ENCODE measurements around the gene EMC9.

EMC9 gene

DNA sequence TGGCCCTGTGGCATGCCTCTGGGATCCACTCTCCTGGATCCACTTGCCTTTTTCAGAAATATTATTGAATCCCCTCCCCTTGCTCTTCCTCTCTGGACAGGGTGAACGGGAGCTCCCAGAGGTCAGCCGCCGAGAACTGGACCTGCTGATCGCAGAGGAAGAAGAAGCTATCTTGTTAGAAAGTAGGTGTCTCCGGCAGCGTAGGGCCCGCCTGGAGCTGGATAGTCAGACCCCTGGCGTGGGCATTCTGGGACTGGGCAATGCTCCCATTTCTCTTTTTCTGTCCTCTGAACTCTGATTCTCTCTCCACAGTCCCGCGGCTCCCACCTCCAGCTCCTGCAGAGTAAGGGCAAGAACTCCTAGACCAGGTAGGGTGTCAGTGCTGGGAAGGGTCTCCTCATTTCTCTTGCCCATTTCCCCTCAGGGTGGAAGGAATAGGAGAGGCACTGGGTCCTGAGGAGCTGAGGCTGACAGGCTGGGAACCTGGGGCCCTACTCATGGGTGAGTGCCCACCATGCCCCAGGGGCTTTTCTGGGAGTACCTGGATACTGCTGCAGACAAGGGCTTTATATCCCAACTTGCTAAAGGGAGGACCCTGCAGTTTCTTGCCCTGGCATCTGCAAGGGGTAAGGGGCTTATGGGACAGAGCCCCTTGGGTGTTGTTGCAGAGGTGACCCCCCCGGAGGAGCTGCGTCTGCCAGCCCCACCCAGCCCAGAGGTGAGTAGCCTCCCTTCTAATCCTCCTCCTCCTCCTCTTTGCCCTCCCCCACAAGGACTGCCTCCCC, 35.8 kb upstream of the EMC9 start:
- in situ Hi-C loops (cut with MboI; ENCODE audit: low sequenced_read_pairs): no loop called here

DNA sequence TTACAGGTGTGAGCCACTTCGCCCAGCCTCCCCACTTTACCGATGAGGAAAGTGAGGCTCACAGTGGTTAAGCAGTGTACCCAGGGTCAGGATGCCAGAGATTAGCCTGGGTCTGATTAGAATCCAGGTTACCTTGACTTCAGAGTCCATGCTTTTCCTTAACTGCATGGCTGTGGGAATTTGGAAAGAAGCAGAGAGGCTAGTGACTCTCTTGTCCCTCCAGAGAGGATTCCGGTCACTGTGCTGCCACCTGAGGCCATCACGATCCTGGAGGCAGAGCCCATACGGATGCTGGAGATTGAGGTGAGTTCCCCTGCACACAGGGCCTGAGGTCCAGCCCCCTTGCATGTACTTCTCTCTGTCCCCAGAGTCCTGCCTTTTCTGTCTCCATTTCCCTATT, 35.2 kb upstream of the EMC9 start:
- in situ Hi-C loops (cut with MboI; ENCODE audit: low sequenced_read_pairs): no loop called here

DNA sequence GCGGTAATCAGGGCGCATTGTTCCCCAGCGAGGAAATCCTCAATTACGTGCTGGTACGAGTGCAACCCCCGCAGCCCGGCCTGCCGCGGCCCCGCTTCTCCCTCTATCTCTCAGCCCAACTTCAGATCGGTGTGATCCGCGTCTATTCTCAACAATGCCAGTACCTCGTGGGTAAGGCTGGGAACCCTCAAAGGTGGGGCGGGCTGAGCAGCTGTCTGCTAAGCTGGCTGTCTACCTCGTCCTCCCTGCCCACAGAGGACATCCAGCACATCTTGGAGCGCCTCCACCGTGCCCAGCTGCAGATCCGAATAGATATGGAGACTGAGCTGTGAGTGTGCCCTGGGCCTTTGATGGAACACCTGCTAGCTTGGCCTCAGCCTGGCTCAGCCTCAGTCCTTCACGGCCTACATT, 31.5 kb upstream of the EMC9 start:
- in situ Hi-C loops (cut with MboI; ENCODE audit: low sequenced_read_pairs): no loop called here

DNA sequence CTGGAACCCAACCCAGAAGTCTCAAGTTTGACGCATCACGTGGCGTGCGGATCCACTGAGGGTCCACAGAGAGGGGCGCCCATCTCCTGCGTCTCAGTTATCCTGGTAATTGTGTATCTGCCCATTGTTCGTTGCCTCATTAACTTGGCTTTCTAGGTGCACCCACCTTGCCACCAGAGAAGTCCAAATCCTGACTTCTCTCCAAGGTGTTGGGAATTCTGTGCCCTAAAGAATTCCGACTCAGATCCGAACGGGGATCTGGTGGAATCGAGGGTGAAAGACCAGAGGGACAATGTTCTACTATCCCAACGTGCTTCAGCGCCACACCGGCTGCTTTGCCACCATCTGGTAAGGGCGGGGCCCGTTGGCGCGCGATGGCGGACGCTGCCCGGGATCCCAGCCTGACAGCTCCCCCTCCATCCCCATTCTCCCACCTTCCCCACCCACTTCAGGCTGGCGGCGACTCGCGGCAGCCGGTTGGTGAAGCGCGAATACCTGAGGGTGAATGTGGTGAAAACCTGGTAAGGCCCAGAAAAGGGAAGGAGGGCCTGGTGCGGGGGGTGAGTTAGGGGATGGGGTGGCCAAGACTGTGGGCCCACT, 31.0 kb upstream of the EMC9 start:
- in situ Hi-C loops (cut with MboI; ENCODE audit: low sequenced_read_pairs): no loop called here

DNA sequence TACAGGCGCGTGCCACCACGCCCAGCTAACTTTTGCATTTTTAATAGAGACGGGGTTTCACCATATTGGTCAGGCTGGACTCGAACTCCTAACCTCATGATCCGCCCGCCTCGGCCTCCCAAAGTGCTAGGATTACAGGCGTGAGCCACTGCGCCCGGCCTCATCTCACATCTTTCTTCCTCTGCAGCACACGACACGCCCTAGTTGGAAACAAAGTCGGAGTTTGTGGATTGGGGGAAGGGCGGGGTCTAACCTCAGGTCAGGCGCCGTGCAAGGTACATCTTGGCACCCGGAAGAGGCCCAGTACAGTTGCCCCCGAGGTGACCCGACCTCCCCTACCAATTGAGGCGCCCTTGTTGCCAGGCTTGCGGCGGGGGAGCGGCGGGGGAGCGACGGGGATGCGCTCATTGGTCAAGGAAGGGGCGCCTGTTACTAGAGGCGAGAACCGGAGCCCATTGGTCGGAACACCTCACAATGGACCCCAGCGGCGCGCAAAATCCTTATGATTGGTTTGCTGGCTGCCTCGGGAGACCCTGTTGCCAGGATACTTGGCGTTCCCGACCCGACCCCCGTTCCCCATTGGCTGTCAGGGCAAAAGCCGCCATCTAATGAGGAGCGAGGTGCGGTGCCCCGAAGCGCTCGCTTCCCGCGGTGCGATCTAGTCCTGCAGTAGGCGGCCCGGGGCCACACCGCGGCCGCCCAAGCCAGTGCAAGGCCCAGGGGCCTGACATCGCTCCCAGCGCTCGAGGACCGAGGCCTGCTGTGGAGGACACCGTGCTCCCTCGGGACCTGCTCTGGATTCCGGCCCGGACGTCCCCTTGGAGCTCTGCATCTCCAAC, 30.2 kb upstream of the EMC9 start, which contains the start of gene REC8:
Gene REC8 (plus strand): TSS at position 659 of the 839 bp plus-strand sequence. CDS start 473 bp downstream, outside the sequence.
- in situ Hi-C loops (cut with MboI; ENCODE audit: low sequenced_read_pairs): no loop called here

DNA sequence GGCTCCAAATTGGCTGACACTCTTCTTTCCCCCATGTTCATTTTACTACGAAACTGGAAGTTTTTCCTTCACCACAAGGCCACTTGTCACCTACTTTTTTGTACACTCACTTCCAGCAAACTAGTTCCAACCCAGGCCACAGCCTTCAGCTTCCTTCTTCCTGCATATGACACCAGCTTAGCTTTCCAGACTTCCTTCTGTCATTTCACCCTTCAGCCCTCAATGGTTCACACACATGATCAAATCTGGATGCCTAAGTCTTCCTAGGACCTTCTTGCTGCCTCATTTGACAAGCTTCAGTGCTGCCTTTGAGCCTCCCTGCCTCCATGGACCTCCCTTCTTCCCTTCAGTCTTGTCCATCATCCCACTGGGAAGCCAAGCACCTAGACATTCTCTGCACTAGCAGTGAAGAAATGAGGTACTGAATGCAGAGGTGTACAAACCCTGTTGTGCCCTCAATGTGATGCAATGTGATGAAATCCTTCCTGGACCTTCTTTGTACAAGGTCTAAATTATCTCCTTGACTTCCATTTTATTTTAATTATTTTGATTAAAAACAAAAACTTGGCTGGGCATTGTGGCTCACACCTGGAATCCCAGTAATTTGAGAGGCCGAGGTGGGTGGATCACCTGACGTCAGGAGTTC, 26.2 kb upstream of the EMC9 start:
- in situ Hi-C loops (cut with MboI; ENCODE audit: low sequenced_read_pairs): no loop called here

DNA sequence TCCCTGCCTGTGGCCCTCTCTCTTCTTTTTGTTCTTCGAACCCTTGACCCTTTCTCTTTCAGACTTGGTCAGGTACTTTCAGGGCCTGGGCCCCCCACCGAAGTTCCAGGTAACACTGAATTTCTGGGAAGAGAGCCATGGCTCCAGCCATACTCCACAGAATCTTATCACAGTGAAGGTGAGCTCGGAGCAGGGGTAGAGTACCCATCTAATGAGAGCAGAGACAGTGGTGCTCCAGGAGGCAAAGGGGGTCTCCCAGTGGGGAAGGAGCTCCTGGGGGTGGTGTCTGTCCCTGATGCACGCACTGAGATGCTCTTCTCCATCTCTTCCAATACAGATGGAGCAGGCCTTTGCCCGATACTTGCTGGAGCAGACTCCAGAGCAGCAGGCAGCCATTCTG, 24.4 kb upstream of the EMC9 start:
- in situ Hi-C loops (cut with MboI; ENCODE audit: low sequenced_read_pairs): no loop called here

DNA sequence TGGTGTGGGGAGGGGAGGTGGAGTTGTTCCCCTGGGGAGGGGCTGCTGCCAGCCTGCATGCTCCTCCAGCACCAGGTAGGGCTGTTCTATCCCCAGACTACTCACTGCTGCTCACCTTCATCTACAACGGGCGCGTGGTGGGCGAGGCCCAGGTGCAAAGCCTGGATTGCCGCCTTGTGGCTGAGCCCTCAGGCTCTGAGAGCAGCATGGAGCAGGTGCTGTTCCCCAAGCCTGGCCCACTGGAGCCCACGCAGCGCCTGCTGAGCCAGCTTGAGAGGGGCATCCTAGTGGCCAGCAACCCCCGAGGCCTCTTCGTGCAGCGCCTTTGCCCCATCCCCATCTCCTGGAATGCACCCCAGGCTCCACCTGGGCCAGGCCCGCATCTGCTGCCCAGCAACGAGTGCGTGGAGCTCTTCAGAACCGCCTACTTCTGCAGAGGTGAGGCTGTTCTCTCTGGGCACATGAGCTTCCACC, 23.2 kb upstream of the EMC9 start:
- in situ Hi-C loops (cut with MboI; ENCODE audit: low sequenced_read_pairs): no loop called here

DNA sequence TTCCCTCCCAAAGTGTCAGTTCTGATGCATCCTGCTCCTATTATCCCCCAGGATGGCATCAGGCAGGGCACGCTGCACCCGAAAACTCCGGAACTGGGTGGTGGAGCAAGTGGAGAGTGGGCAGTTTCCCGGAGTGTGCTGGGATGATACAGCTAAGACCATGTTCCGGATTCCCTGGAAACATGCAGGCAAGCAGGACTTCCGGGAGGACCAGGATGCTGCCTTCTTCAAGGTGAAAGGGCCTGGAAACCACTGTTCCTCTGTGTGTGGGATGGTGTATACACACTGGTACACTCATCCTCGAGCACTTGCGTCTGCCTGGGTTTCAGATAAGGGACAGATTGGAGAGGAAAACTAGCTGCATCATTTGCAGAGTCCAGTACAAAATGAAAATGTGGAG, 20.7 kb upstream of the EMC9 start:
- in situ Hi-C loops (cut with MboI; ENCODE audit: low sequenced_read_pairs): no loop called here

DNA sequence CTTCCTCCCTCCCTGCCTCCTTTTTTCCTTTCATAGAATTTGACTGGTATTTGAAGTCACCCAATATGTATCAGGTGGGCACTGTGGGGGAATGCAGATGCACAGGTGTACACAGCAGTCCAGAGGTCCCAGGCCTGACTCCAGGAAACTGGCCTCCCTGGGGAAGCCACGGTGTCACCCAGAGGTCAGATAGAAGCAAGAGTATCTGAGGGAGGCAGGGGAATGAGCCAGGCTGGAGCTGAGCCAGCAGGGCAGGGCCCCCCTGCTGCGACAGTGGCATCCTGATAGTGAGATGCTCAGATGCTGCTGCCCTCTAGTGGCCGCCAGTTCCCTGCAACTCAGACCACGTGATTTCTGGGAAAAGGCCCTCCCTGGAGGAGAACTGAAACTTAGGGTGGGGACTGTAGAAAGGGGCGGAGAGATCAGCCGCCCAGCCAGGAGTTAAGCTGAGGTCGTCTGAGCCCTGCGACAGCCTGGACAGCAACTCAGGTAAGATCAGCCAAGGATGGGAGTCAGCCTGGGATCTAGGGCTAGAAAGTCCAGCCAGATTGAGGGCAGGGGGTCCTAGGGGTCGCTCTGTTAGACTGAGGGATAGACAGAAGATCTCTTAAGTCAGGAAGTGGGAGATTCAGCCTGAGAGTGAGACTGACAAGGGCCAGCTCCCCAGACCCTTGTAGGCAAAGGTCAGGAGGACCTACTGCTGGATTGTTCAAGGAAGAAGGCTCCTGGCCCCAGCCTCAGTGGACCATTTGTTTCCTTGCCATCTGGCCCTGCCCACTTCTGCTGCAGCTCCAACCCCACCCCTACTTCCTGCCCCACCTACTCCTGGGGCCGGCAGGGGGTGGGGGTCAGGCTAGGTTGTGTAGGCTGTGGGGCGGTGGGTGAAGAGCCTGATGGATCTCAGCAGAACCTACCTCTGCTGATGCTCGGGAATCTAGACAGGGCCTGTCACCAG, 19.7 kb upstream of the EMC9 start, which contains the start of gene IRF9:
Gene IRF9 (plus strand): TSS at position 416 of the 955 bp plus-strand sequence. CDS start 880 bp downstream, outside the sequence.
- in situ Hi-C loops (cut with MboI; ENCODE audit: low sequenced_read_pairs): no loop called here

DNA sequence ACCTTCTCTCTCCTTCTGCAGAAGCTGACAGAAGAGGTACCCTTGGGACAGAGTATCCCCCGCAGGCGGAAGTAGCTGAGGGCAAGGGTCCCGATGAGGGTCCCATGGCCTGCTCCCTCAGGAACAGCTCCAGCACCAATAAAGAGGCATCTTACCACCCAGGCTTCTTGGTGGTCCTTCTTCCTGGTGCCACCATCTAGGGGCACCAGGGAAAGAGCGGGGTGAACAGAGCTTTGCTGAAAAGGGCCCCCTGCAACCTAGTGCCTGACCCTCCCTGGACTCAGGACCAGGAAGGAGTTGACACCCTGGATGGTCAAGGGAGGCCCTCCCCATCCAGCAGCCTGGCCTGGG, 19.1 kb upstream of the EMC9 start:
- in situ Hi-C loops (cut with MboI; ENCODE audit: low sequenced_read_pairs): no loop called here

DNA sequence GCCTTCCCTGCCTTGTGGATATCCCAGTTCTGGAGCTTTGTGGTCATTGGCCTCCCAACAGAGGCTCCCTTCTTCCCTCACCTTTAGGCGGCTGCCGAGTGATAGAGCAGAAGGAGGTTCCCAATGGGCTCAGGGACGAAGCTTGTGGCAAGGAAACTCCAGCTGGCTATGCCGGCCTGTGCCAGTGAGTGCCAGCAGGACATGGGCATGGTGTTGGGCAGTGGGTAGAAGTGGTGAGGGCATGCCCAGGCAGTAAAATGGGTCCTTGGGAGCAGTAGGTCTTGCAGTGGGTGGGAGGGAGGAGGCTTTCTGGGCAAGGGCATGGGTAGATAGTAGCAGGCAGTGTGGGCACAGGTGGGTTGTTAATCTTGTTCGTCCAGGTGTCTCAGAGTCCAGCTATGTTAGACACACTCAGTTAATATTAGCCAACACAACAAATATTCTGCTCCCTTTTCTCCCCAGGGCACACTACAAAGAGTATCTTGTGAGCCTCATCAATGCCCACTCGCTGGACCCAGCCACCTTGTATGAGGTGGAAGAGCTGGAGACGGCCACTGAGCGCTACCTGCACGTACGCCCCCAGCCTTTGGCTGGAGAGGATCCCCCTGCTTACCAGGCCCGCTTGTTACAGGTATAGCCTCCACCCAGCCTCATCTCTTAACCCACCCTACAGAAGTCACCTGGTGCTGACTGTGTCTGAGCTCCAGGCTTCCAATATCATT, 18.5 kb upstream of the EMC9 start:
- in situ Hi-C loops (cut with MboI; ENCODE audit: low sequenced_read_pairs): no loop called here

DNA sequence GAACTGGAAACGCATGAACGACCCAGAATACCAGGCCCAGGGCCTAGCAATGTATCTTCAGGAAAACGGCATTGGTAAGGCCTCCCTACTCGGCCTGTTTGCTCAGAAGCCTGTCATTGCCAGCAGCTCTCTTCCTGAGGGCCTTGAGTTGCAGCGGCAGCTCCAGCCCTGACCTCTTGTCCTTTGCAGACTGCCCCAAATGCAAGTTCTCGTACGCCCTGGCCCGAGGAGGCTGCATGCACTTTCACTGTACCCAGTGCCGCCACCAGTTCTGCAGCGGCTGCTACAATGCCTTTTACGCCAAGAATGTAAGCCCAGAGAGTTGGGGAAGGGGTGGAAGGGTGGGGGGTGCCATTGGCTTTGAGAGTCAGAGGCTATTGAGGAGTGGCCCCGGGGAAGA, 15.9 kb upstream of the EMC9 start:
- in situ Hi-C loops (cut with MboI; ENCODE audit: low sequenced_read_pairs): no loop called here

DNA sequence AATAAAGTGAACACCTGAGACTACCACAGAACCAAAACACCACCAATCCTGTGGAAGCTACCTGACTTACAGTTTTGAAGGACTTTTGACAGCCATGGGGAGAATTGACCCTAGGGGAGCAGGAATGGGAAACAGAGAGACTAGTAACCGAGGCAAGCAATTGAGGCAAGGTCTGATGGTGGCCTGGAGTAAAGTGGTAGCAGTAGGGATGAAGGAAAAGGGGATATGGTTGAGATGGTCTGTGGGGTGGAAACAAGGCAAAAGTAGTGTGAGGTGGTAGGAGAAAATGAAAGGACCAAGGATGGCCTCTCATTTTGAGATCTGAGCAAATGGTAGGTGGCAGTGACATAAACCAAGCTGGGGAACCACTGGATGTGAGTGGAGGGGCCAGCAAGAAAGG, 15.4 kb upstream of the EMC9 start:
- in situ Hi-C loops (cut with MboI; ENCODE audit: low sequenced_read_pairs): no loop called here

DNA sequence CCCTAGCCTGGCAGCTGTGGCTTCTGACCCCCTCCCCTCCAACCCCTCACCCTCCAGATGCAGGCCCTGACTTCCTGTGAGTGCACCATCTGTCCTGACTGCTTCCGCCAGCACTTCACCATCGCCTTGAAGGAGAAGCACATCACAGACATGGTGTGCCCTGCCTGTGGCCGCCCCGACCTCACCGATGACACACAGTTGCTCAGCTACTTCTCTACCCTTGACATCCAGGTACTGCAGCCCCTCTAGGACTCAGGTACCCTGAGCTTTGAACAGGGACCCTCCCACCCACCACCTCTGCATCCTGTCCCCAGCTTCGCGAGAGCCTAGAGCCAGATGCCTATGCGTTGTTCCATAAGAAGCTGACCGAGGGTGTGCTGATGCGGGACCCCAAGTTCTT, 13.7 kb upstream of the EMC9 start:
- in situ Hi-C loops (cut with MboI; ENCODE audit: low sequenced_read_pairs): no loop called here

DNA sequence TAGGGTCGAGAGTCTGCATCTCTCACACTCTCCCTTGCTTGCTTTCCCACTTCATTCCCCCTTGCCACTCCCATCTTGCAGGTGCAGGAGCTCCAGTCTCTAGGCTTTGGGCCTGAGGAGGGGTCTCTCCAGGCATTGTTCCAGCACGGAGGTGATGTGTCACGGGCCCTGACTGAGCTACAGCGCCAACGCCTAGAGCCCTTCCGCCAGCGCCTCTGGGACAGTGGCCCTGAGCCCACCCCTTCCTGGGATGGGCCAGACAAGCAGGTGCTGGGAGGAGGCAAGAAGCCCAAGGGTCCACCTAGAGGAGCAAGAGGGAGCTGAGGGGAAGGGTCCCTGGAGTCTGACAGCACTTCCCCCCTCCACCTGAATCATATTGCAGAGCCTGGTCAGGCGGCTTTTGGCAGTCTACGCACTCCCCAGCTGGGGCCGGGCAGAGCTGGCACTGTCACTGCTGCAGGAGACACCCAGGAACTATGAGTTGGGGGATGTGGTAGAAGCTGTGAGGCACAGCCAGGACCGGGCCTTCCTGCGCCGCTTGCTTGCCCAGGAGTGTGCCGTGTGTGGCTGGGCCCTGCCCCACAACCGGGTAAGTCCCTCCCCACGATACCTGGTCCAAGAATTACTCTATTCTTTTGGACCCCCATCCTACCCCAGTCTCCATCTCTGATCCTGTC, 10.2 kb upstream of the EMC9 start:
- in situ Hi-C loops (cut with MboI; ENCODE audit: low sequenced_read_pairs): no loop called here

DNA sequence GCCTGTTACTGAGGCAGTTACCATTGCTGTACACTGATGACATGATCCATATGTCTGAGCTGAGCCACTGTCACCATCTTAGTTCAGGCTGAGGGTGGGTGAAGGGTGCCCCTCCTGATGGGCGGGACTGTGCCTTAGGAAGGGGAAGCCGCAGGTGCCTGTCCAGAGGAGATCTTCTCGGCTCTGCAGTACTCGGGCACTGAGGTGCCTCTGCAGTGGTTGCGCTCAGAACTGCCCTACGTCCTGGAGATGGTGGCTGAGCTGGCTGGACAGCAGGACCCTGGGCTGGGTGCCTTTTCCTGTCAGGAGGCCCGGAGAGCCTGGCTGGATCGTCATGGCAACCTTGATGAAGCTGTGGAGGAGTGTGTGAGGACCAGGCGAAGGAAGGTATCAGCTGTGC, 9.6 kb upstream of the EMC9 start:
- in situ Hi-C loops (cut with MboI; ENCODE audit: low sequenced_read_pairs): no loop called here

DNA sequence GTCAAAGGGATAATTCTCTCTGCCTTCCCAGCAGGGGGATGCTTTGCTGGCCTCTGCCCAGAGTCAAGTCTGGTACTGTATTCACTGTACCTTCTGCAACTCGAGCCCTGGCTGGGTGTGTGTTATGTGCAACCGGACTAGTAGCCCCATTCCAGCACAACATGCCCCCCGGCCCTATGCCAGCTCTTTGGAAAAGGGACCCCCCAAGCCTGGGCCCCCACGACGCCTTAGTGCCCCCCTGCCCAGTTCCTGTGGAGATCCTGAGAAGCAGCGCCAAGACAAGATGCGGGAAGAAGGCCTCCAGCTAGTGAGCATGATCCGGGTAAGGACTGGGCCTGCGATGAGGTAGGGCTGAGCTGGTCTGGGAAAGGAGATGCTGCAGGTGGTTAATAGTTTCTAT, 9.2 kb upstream of the EMC9 start:
- in situ Hi-C loops (cut with MboI; ENCODE audit: low sequenced_read_pairs): no loop called here

DNA sequence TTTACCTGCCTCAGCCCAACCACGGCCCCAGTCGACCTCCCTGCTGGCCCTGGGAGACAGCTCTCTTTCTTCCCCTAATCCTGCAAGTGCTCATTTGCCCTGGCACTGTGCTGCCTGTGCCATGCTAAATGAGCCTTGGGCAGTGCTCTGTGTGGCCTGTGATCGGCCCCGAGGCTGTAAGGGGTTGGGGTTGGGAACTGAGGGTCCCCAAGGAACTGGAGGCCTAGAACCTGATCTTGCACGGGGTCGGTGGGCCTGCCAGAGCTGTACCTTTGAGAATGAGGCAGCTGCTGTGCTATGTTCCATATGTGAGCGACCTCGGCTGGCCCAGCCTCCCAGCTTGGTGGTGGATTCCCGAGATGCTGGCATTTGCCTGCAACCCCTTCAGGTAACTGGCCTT, 8.7 kb upstream of the EMC9 start:
- in situ Hi-C loops (cut with MboI; ENCODE audit: low sequenced_read_pairs): no loop called here

Data from HL-60/S4 (cell line).